HepG2 (cell line): ENCODE measurements around the gene CD163L1. TPM values are rescaled to one million over a fixed set of nuclear protein-coding genes. Genes with fewer than 3 reads are reported as not detected.

ENCODE experiments used
- ATAC-seq: fragments of 200-7000 bp; cut with Tn5 transposase; 3 replicates; pipeline ENCODE4 v1.9.1; 2020; ENCODE audit warnings: mild to moderate bottlenecking, moderate library complexity
- BruUV-seq: library from RNA; stranded (reverse); fragments of 400-500 nt; replicated peaks from 2 replicates; lab custom pipeline; 2021; lab: Mats Ljungman, UMichigan
- CTCF ChIA-PET: fragments of 300-600 bp; formaldehyde crosslinking; extraction: SDS; loops from one replicate; lab custom pipeline; 2021; ENCODE audit warnings: low total read pairs, inconsistent platforms, low intra/inter-chr PET ratio; lab: Yijun Ruan, JAX
- POLR2A ChIA-PET: fragments of 350-600 bp; sonication (Branson Sonifier 250); formaldehyde crosslinking; loops from one replicate; lab custom pipeline; 2020; ENCODE audit warnings: antibody characterized with exemption, inconsistent platforms; lab: Yijun Ruan, JAX
- DNase-seq: peaks from one replicate; pipeline ENCODE4 v3.0.0-alpha.2; 2015; ENCODE audit warnings: low spot score
- FAIRE-seq: peaks from 3 replicates; lab custom pipeline; 2011; peaks lifted over from hg19 to GRCh38; lab: Jason Lieb, UNC
- H2AFZ ChIP-seq: one replicate; pipeline ENCODE4 v1.6.1; 2011; ENCODE audit warnings: low read length, inconsistent platforms
- H3K27ac ChIP-seq: fragments of 300-600 bp; 3 replicates; pipeline ENCODE4 v1.8.0; 2011; ENCODE audit warnings: mixed run types, mild to moderate bottlenecking, mixed read lengths, low read length, inconsistent platforms; ENCODE audit not compliant: insufficient read depth; ENCODE audit errors: extremely low read length
- H3K27me3 ChIP-seq, 2 experiments: fragments of 200-600 bp in 1 of 2; 2 replicates in 1 of 2; 3 replicates in 1 of 2; pipeline versions ENCODE4 v1.6.0 to v1.8.0; 2011; ENCODE audit warnings: low read length in 2 of 2, mild to moderate bottlenecking in 2 of 2, moderate library complexity in 2 of 2, inconsistent platforms in 1 of 2; ENCODE audit not compliant: insufficient read depth in 2 of 2, control insufficient read depth in 1 of 2
- H3K36me3 ChIP-seq, 2 experiments: fragments of 200-600 bp in 1 of 2; replicated peaks in 1 of 2; 2 replicates in 1 of 2; 3 replicates in 1 of 2; pipeline versions ENCODE4 v1.5.1 to v1.8.0; 2011; ENCODE audit warnings: low read length in 2 of 2, inconsistent platforms in 1 of 2; ENCODE audit not compliant: insufficient read depth in 2 of 2, control insufficient read depth in 1 of 2
- H3K4me1 ChIP-seq: 2 replicates; pipeline ENCODE4 v1.5.1; 2012; ENCODE audit warnings: low read length, inconsistent platforms; ENCODE audit not compliant: insufficient read depth
- H3K4me2 ChIP-seq: 2 replicates; pipeline ENCODE4 v1.6.0; 2011; ENCODE audit warnings: low read depth, low read length, inconsistent platforms
- H3K4me3 ChIP-seq, 3 experiments: fragments of 200-600 bp in 1 of 3; sonication (generic), shearing (Covaris generic) in 1 of 3; replicated peaks in 1 of 3; 2 replicates each; pipeline ENCODE4 v1.5.1; 2011 to 2016; ENCODE audit warnings: low read length in 3 of 3, inconsistent platforms in 2 of 3, low read depth in 2 of 3, mild to moderate bottlenecking in 2 of 3, control low read depth in 1 of 3, mixed read lengths in 1 of 3; ENCODE audit not compliant: insufficient read depth in 1 of 3
- H3K79me2 ChIP-seq: one replicate; pipeline ENCODE4 v1.6.1; 2011; ENCODE audit warnings: low read length, inconsistent platforms; ENCODE audit not compliant: insufficient read depth
- H3K9ac ChIP-seq: 2 replicates; pipeline ENCODE4 v1.6.0; 2011; ENCODE audit warnings: mild to moderate bottlenecking, low read depth, low read length, inconsistent platforms; ENCODE audit not compliant: insufficient read depth
- H3K9me3 ChIP-seq: 2 replicates; pipeline ENCODE4 v1.5.1; 2012; ENCODE audit warnings: mild to moderate bottlenecking, low read length
- H4K20me1 ChIP-seq: 2 replicates; pipeline ENCODE4 v1.6.0; 2011; ENCODE audit warnings: inconsistent platforms, mild to moderate bottlenecking, low read length, moderate library complexity; ENCODE audit not compliant: insufficient read depth
- ATF4 ChIP-seq, 2 experiments: fragments of 450-650 bp in 1 of 2; sonication (generic) in 1 of 2; formaldehyde crosslinking; IDR thresholded peaks; 2 replicates each; pipeline versions ENCODE4 v1.5.0 to v1.8.0; 2020 to 2022; ENCODE audit warnings: mild to moderate bottlenecking in 1 of 2, missing genetic modification reagents in 1 of 2
- KDM5A ChIP-seq: fragments of 200-600 bp; sonication (generic); IDR thresholded peaks from 2 replicates; pipeline ENCODE4 v1.7.0; 2018; ENCODE audit warnings: antibody characterized with exemption, mild to moderate bottlenecking, low read length, borderline replicate concordance
- MTF1 ChIP-seq: sonication (generic); formaldehyde crosslinking; IDR thresholded peaks from 2 replicates; pipeline ENCODE4 v1.5.0; 2020; ENCODE audit warnings: missing genetic modification reagents
- PATZ1 ChIP-seq: sonication (generic); formaldehyde crosslinking; IDR thresholded peaks from 2 replicates; pipeline ENCODE4 v1.4.0; 2020; ENCODE audit warnings: missing genetic modification reagents
- SP1 ChIP-seq, 2 experiments: fragments of 450-650 bp in 1 of 2; sonication (generic) in 1 of 2; formaldehyde crosslinking in 1 of 2; IDR thresholded peaks; 2 replicates each; pipeline versions ENCODE4 v1.4.0 to v1.6.1; 2016 to 2020; ENCODE audit warnings: missing genetic modification reagents in 1 of 2
- TRAFD1 ChIP-seq: sonication (generic); formaldehyde crosslinking; IDR thresholded peaks from 2 replicates; pipeline ENCODE4 v1.5.1; 2020; ENCODE audit warnings: missing genetic modification reagents, mild to moderate bottlenecking, borderline replicate concordance
- ZNF101 ChIP-seq: sonication (generic); formaldehyde crosslinking; IDR thresholded peaks from 2 replicates; pipeline ENCODE4 v1.4.0; 2020; ENCODE audit warnings: mild to moderate bottlenecking, low read depth, missing genetic modification reagents, borderline replicate concordance
- ZNF12 ChIP-seq: sonication (generic); formaldehyde crosslinking; IDR thresholded peaks from 2 replicates; pipeline ENCODE4 v1.5.0; 2020; ENCODE audit warnings: missing genetic modification reagents
- ZNF326 ChIP-seq: sonication (generic); formaldehyde crosslinking; IDR thresholded peaks from 2 replicates; pipeline ENCODE4 v1.4.0; 2020; ENCODE audit warnings: missing genetic modification reagents, borderline replicate concordance
- ZNF569 ChIP-seq: sonication (generic); formaldehyde crosslinking; IDR thresholded peaks from 2 replicates; pipeline ENCODE4 v1.5.0; 2020; ENCODE audit warnings: mild to moderate bottlenecking, missing genetic modification reagents, moderate library complexity, borderline replicate concordance
- ZNF615 ChIP-seq: sonication (generic); formaldehyde crosslinking; IDR thresholded peaks from 2 replicates; pipeline ENCODE4 v1.5.0; 2020; ENCODE audit warnings: mild to moderate bottlenecking, missing genetic modification reagents, borderline replicate concordance
- ZSCAN22 ChIP-seq: sonication (generic); formaldehyde crosslinking; IDR thresholded peaks from 2 replicates; pipeline ENCODE4 v1.4.0; 2020; ENCODE audit warnings: mild to moderate bottlenecking, missing genetic modification reagents
- ZSCAN31 ChIP-seq: sonication (generic); formaldehyde crosslinking; IDR thresholded peaks from 2 replicates; pipeline ENCODE4 v1.5.0; 2020; ENCODE audit warnings: low read depth, mild to moderate bottlenecking, missing genetic modification reagents
- ZXDC ChIP-seq: sonication (generic); formaldehyde crosslinking; IDR thresholded peaks from 2 replicates; pipeline ENCODE4 v1.5.0; 2020; ENCODE audit warnings: mild to moderate bottlenecking, missing genetic modification reagents
- WGBS: methylation state at CpG from one replicate; pipeline ENCODE4 v1.1.6; 2017; ENCODE audit warnings: low lambda C conversion rate; 5-methylcytosine and 5-hydroxymethylcytosine counted together
- in situ Hi-C: cut with HindIII; loops from 2 replicates; pipeline ENCODE4 v1.10.0; 2017; ENCODE audit warnings: low pct_unique_long_range_greater_than_20kb; ENCODE audit not compliant: extremely low pct_ligation_motif_present
- intact Hi-C: fragments of 100-400 bp; cut with micrococcal nuclease; formaldehyde crosslinking; loops from one replicate; pipeline ENCODE4 v1.10.0; 2022; ENCODE audit not compliant: unreplicated experiment
- polyA plus RNA-seq, 8 experiments: library from polyadenylated mRNA; depleted of rRNA in 3 of 8; stranded (reverse) in 7 of 8; unstranded in 1 of 8; fragments of >200 nt; fragmentation: Illumina TruSeq in 4 of 8; extraction: Trizol in 4 of 8; gene quantifications; 2 replicates each; pipeline versions ENCODE4 v1.2.1 to v1.2.3, GENCODE V29; 2011 to 2016; ENCODE audit warnings: low read depth in 4 of 8, missing spikeins in 1 of 8, mixed read lengths in 1 of 8; ENCODE audit not compliant: insufficient read depth in 1 of 8
- total RNA-seq, 5 experiments: library from RNA; depleted of rRNA; stranded (reverse); fragments of >200 nt; fragmentation: Illumina TruSeq; extraction: Trizol; gene quantifications; 2 replicates each; pipeline ENCODE4 v1.2.3, GENCODE V29; 2016; ENCODE audit warnings: low read depth in 1 of 5

CD163L1 gene
- total and polyA plus RNA-seq, 2 of the 13 experiments (the other 11 are each of a cell fraction or from before 2014, with no cell fraction given): 3.4 to 6.8 TPM

- TF ChIP-seq ZXDC (CRISPR knock-in tag) (no peak), KDM5A (no peak), ZNF569 (no peak), ZNF12 (no peak), ZSCAN22 (CRISPR knock-in tag) (no peak), ZSCAN31 (CRISPR knock-in tag) (no peak)
Observed at GRCh38 chr12:7349418-7349817, 94.5 kb downstream of the CD163L1 start (continued).

- in situ Hi-C loops (no loop called here), intact Hi-C loops (no loop called here)
- no peak for ATAC-seq
- H3K79me2 ChIP-seq: no peaks in the 10 kb centered on the region
- no peak for FAIRE-seq
- no peak overlapping the region for H3K4me3 ChIP-seq
- H4K20me1 ChIP-seq: no peaks in the 10 kb centered on the region
- ChIA-PET POLR2A (no interaction called here), CTCF (no interaction called here)
- no peaks in the 10 kb centered on the region for H3K36me3 ChIP-seq
- H2AFZ ChIP-seq: no peak overlapping the region
- no peak for DNase-seq
- no peak overlapping the region for H3K27ac ChIP-seq
- H3K4me1 ChIP-seq: no peaks in the 10 kb centered on the region
- WGBS: 62% methylated on average over 6 of the region's 6 CpGs
- H3K9me3 ChIP-seq: no peaks in the 10 kb centered on the region
- BruUV-seq: no TSS peak
- H3K4me2 ChIP-seq: no peak overlapping the region
- H3K27me3 ChIP-seq: no peaks in the 10 kb centered on the region
- H3K9ac ChIP-seq: no peak overlapping the region
- TF ChIP-seq PATZ1 (CRISPR knock-in tag) (no peak), TRAFD1 (CRISPR knock-in tag) (no peak), MTF1 (CRISPR knock-in tag) (no peak), ZNF615 (CRISPR knock-in tag) (no peak), ZNF326 (no peak), SP1 (IDR thresholded peaks at IDR 0.05) (no peak), SP1 (CRISPR knock-in tag; IDR thresholded peaks at IDR 0.05) (no peak), ATF4 (CRISPR knock-in tag; IDR thresholded peaks at IDR 0.05) (no peak), ZNF101 (no peak)
Observed at GRCh38 chr12:7346551-7347225, 97.3 kb downstream of the CD163L1 start.
